WTC11 (cell line): ENCODE data around the gene COL17A1. TPM values are rescaled to one million over a fixed set of nuclear protein-coding genes. Genes with fewer than 3 reads are reported as not detected.

ENCODE experiments used
- ATAC-seq: fragments of 200-7000 bp; cut with Tn5 transposase; 2 replicates; pipeline ENCODE4 v1.10.0; 2021; ENCODE audit warnings: mild to moderate bottlenecking, moderate library complexity
- CTCF ChIA-PET: fragments of 300-600 bp; sonication (Branson Sonifier 250); formaldehyde crosslinking; loops from one replicate; lab custom pipeline; 2021; ENCODE audit warnings: antibody characterized with exemption; lab: Charles Lee
- POLR2A ChIA-PET: fragments of 350-600 bp; sonication (Branson Sonifier 250); formaldehyde crosslinking; loops from one replicate; lab custom pipeline; 2021; ENCODE audit warnings: antibody characterized with exemption; lab: Charles Lee
- DNase-seq: peaks from one replicate; pipeline ENCODE4 v3.0.0; 2021; ENCODE audit warnings: low spot score
- H3K27ac Mint-ChIP-seq: 2 replicates; pipeline ENCODE4 v1.8.0; 2021; ENCODE audit warnings: mixed read lengths
- H3K27me3 Mint-ChIP-seq: 2 replicates; pipeline ENCODE4 v1.8.0; 2021; ENCODE audit warnings: low read depth, mild to moderate bottlenecking, moderate library complexity, mixed read lengths
- H3K36me3 Mint-ChIP-seq: 2 replicates; pipeline ENCODE4 v1.8.0; 2021; ENCODE audit warnings: mixed read lengths
- H3K4me1 Mint-ChIP-seq: 2 replicates; pipeline ENCODE4 v1.8.0; 2022; ENCODE audit warnings: mixed read lengths
- H3K4me3 Mint-ChIP-seq: 2 replicates; pipeline ENCODE4 v1.8.0; 2021; ENCODE audit warnings: mild to moderate bottlenecking, moderate library complexity, mixed read lengths
- H3K9me3 Mint-ChIP-seq: 2 replicates; pipeline ENCODE4 v1.8.0; 2021; ENCODE audit warnings: mixed read lengths
- ATF2 ChIP-seq: sonication (generic); formaldehyde crosslinking; IDR thresholded peaks from 2 replicates; pipeline ENCODE4 v1.8.1; 2022; ENCODE audit warnings: low read depth, missing genetic modification reagents, borderline replicate concordance
- ATF6 ChIP-seq: sonication (generic); formaldehyde crosslinking; IDR thresholded peaks from 2 replicates; pipeline ENCODE4 v1.8.1; 2023; ENCODE audit warnings: mild to moderate bottlenecking, missing genetic modification reagents
- CREB1 ChIP-seq: sonication (generic); formaldehyde crosslinking; IDR thresholded peaks from 2 replicates; pipeline ENCODE4 v1.8.0; 2023; ENCODE audit warnings: mild to moderate bottlenecking, missing genetic modification reagents
- FOXP1 ChIP-seq: sonication (generic); formaldehyde crosslinking; IDR thresholded peaks from 2 replicates; pipeline ENCODE4 v1.8.0; 2022; ENCODE audit warnings: missing genetic modification reagents, mild to moderate bottlenecking, moderate library complexity, borderline replicate concordance
- FOXP4 ChIP-seq: sonication (generic); formaldehyde crosslinking; IDR thresholded peaks from 2 replicates; pipeline ENCODE4 v1.8.0; 2022; ENCODE audit warnings: mild to moderate bottlenecking, missing genetic modification reagents
- JUN ChIP-seq: sonication (generic); formaldehyde crosslinking; IDR thresholded peaks from 2 replicates; pipeline ENCODE4 v1.8.0; 2023; ENCODE audit warnings: mild to moderate bottlenecking, missing genetic modification reagents
- NFE2L1 ChIP-seq: sonication (generic); formaldehyde crosslinking; IDR thresholded peaks from 2 replicates; pipeline ENCODE4 v1.8.1; 2023; ENCODE audit warnings: missing genetic modification reagents
- NR1H2 ChIP-seq: sonication (generic); formaldehyde crosslinking; IDR thresholded peaks from 2 replicates; pipeline ENCODE4 v1.9.0; 2021; ENCODE audit warnings: mild to moderate bottlenecking, moderate library complexity, missing genetic modification reagents
- NR2C2 ChIP-seq: sonication (generic); formaldehyde crosslinking; IDR thresholded peaks from 2 replicates; pipeline ENCODE4 v1.8.0; 2022; ENCODE audit warnings: mild to moderate bottlenecking, missing genetic modification reagents
- SMAD3 ChIP-seq: sonication (generic); formaldehyde crosslinking; IDR thresholded peaks from 2 replicates; pipeline ENCODE4 v1.8.0; 2022; ENCODE audit warnings: missing genetic modification reagents, mild to moderate bottlenecking, borderline replicate concordance
- TP53 ChIP-seq: sonication (generic); formaldehyde crosslinking; IDR thresholded peaks from 2 replicates; pipeline ENCODE4 v1.8.1; 2023; ENCODE audit warnings: mild to moderate bottlenecking, missing genetic modification reagents
- ZNF263 ChIP-seq: sonication (generic); formaldehyde crosslinking; IDR thresholded peaks from 2 replicates; pipeline ENCODE4 v1.8.1; 2022; ENCODE audit warnings: low read depth, mild to moderate bottlenecking, moderate library complexity, missing genetic modification reagents
- ZNF317 ChIP-seq: sonication (generic); formaldehyde crosslinking; IDR thresholded peaks from 2 replicates; pipeline ENCODE4 v1.8.1; 2023; ENCODE audit warnings: low read depth, mild to moderate bottlenecking, moderate library complexity, missing genetic modification reagents, borderline replicate concordance
- ZNF396 ChIP-seq: fragments of 250-450 bp; sonication (Bioruptor Pico); IDR thresholded peaks from 2 replicates; pipeline ENCODE4 v1.8.0; 2021; ENCODE audit warnings: mild to moderate bottlenecking, moderate library complexity, borderline replicate concordance
- total RNA-seq: library from RNA; stranded (reverse); gene quantifications from 3 replicates; pipeline ENCODE4 v1.2.3, GENCODE V29; 2021
- TF ChIP-seq, protein P1 (sequence below): fragments of 250-450 bp; sonication (Bioruptor Pico); IDR thresholded peaks from 2 replicates; pipeline ENCODE4 v1.9.0; 2021; ENCODE audit warnings: mild to moderate bottlenecking
- TF ChIP-seq, protein P2 (sequence below): sonication (generic); formaldehyde crosslinking; IDR thresholded peaks from 2 replicates; pipeline ENCODE4 v1.8.1; 2023; ENCODE audit warnings: mild to moderate bottlenecking, missing genetic modification reagents, borderline replicate concordance
- TF ChIP-seq, protein P3 (sequence below): sonication (generic); formaldehyde crosslinking; IDR thresholded peaks from 2 replicates; pipeline ENCODE4 v1.8.0; 2023; ENCODE audit warnings: missing genetic modification reagents
- TF ChIP-seq, protein P4 (sequence below): sonication (generic); formaldehyde crosslinking; IDR thresholded peaks from 2 replicates; pipeline ENCODE4 v1.8.1; 2022; ENCODE audit warnings: low read depth, mild to moderate bottlenecking, moderate library complexity, missing genetic modification reagents, borderline replicate concordance
- TF ChIP-seq, protein P5 (sequence below): fragments of 250-450 bp; sonication (Bioruptor Pico); IDR thresholded peaks from 2 replicates; pipeline ENCODE4 v2.1.2; 2022; ENCODE audit warnings: mild to moderate bottlenecking, moderate library complexity

COL17A1 gene
- total RNA-seq, 1 experiment from 2014 or later, result 1.5 TPM

GRCh38 chr10:104084482-104085142 lies 1.1 kb downstream of the COL17A1 start:
- H3K27me3 Mint-ChIP-seq, result no peaks in the 10 kb centered on the region
- H3K27ac Mint-ChIP-seq, result no peak overlapping the region
- H3K4me3 Mint-ChIP-seq, result no peak overlapping the region
- H3K36me3 Mint-ChIP-seq, result no peaks in the 10 kb centered on the region
- H3K9me3 Mint-ChIP-seq, result no peaks in the 10 kb centered on the region
- ChIA-PET POLR2A (interaction anchor here (1.4 kb wide), 1 partner anchor 37 kb away, joined by 3 read pairs; the partner anchor contains the start of gene SFR1), CTCF (no interaction called here)
- TF ChIP-seq JUN (CRISPR knock-in tag) (no peak), CREB1 (CRISPR knock-in tag) (no peak), ATF2 (CRISPR knock-in tag) (no peak), NFE2L1 (no peak), NR1H2 (CRISPR knock-in tag) (no peak), TP53 (no peak), SMAD3 (CRISPR knock-in tag) (no peak), ZNF396 (CRISPR knock-in tag) (no peak), FOXP4 (CRISPR knock-in tag) (no peak), ZNF263 (no peak), NR2C2 (CRISPR knock-in tag) (no peak), ZNF317 (CRISPR knock-in tag) (no peak), FOXP1 (no peak), ATF6 (CRISPR knock-in tag) (no peak)
- TF ChIP-seq, protein P1, sequence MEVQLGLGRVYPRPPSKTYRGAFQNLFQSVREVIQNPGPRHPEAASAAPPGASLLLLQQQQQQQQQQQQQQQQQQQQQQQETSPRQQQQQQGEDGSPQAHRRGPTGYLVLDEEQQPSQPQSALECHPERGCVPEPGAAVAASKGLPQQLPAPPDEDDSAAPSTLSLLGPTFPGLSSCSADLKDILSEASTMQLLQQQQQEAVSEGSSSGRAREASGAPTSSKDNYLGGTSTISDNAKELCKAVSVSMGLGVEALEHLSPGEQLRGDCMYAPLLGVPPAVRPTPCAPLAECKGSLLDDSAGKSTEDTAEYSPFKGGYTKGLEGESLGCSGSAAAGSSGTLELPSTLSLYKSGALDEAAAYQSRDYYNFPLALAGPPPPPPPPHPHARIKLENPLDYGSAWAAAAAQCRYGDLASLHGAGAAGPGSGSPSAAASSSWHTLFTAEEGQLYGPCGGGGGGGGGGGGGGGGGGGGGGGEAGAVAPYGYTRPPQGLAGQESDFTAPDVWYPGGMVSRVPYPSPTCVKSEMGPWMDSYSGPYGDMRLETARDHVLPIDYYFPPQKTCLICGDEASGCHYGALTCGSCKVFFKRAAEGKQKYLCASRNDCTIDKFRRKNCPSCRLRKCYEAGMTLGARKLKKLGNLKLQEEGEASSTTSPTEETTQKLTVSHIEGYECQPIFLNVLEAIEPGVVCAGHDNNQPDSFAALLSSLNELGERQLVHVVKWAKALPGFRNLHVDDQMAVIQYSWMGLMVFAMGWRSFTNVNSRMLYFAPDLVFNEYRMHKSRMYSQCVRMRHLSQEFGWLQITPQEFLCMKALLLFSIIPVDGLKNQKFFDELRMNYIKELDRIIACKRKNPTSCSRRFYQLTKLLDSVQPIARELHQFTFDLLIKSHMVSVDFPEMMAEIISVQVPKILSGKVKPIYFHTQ (CRISPR knock-in tag), result no peak
- TF ChIP-seq, protein P2, sequence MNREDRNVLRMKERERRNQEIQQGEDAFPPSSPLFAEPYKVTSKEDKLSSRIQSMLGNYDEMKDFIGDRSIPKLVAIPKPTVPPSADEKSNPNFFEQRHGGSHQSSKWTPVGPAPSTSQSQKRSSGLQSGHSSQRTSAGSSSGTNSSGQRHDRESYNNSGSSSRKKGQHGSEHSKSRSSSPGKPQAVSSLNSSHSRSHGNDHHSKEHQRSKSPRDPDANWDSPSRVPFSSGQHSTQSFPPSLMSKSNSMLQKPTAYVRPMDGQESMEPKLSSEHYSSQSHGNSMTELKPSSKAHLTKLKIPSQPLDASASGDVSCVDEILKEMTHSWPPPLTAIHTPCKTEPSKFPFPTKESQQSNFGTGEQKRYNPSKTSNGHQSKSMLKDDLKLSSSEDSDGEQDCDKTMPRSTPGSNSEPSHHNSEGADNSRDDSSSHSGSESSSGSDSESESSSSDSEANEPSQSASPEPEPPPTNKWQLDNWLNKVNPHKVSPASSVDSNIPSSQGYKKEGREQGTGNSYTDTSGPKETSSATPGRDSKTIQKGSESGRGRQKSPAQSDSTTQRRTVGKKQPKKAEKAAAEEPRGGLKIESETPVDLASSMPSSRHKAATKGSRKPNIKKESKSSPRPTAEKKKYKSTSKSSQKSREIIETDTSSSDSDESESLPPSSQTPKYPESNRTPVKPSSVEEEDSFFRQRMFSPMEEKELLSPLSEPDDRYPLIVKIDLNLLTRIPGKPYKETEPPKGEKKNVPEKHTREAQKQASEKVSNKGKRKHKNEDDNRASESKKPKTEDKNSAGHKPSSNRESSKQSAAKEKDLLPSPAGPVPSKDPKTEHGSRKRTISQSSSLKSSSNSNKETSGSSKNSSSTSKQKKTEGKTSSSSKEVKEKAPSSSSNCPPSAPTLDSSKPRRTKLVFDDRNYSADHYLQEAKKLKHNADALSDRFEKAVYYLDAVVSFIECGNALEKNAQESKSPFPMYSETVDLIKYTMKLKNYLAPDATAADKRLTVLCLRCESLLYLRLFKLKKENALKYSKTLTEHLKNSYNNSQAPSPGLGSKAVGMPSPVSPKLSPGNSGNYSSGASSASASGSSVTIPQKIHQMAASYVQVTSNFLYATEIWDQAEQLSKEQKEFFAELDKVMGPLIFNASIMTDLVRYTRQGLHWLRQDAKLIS, result no peak
- TF ChIP-seq, protein P3, sequence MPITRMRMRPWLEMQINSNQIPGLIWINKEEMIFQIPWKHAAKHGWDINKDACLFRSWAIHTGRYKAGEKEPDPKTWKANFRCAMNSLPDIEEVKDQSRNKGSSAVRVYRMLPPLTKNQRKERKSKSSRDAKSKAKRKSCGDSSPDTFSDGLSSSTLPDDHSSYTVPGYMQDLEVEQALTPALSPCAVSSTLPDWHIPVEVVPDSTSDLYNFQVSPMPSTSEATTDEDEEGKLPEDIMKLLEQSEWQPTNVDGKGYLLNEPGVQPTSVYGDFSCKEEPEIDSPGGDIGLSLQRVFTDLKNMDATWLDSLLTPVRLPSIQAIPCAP, result no peak
- TF ChIP-seq, protein P4, sequence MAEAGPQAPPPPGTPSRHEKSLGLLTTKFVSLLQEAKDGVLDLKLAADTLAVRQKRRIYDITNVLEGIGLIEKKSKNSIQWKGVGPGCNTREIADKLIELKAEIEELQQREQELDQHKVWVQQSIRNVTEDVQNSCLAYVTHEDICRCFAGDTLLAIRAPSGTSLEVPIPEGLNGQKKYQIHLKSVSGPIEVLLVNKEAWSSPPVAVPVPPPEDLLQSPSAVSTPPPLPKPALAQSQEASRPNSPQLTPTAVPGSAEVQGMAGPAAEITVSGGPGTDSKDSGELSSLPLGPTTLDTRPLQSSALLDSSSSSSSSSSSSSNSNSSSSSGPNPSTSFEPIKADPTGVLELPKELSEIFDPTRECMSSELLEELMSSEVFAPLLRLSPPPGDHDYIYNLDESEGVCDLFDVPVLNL, result no peak
- TF ChIP-seq, protein P5, sequence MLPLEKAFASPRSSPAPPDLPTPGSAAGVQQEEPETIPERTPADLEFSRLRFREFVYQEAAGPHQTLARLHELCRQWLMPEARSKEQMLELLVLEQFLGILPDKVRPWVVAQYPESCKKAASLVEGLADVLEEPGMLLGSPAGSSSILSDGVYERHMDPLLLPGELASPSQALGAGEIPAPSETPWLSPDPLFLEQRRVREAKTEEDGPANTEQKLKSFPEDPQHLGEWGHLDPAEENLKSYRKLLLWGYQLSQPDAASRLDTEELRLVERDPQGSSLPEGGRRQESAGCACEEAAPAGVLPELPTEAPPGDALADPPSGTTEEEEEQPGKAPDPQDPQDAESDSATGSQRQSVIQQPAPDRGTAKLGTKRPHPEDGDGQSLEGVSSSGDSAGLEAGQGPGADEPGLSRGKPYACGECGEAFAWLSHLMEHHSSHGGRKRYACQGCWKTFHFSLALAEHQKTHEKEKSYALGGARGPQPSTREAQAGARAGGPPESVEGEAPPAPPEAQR (CRISPR knock-in tag), result no peak
- peaks cover 34% of the 10 kb centered on the region for H3K4me1 Mint-ChIP-seq
- DNase-seq (no peak), ATAC-seq (no peak)
